ENCODE data around the gene CNGB1. TPM values are rescaled to one million over a fixed set of nuclear protein-coding genes. Genes with fewer than 3 reads are reported as not detected.
A peak's percentile ranks its signal among the peaks of the same experiment; 100 is the strongest.

Gene CNGB1
- polyA plus RNA-seq, 1 of the 3 experiments (the other 2 are of a cell fraction): 0.05 TPM

DNA sequence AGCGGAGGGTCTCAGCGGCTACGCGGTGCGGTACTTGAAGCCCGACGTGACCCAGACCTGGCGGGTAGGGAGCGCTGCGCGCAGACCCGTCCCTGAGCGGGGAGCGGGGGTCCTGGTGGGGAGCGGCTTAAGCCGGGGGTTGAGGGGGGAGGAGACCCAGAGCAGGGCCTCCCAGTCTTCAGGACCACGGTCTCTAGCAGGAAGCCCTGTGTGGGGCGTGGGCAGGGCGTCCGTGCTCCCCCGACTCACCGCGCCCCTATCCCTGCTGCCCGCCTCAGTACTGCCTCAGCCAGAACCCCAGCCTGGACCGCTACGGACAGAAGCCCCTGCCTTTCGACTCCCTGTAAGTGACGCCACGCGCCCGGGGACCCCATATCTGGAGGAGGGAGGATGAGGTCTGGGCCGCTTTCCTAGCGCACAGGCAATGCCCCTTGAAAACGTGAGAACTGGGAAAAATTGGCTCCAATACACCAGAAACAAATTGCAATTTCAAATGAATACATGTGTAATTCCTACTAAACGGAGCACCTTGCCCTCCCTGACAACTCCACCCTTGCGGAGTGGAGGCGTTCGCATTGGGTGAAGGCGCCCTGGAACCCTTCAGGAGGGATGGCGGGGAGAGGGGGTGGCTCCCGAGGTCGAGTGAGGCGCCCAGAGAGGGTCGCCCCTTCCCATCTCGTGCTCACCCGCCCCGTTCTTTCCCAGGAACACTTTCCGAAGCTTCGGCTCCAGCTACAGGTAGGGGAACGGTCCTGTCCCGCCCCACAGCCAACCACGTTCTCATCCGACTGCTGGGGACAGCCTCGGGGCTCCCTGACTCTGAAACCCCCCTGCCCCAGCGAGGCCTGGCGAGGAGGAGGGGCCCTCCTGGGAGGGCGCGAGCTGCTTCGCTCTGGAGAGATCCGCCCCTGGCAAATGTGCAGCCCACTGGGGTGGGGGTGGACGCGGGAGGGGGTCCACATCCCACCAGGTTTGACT, 14.6 kb upstream of the CNGB1 start:
- POLR2A ChIA-PET: no interaction called here
- Histone ChIP-seq H3K36me3 (replicated peaks in 1 of 2; ENCODE audit: control insufficient read depth in 1 of 2, insufficient read depth in 2 of 2, low read length in 1 of 2) (no peaks in the 10 kb centered on the region), H3K79me2 (ENCODE audit: insufficient read depth) (no peaks in the 10 kb centered on the region), H4K20me1 (ENCODE audit: insufficient read depth) (no peaks in the 10 kb centered on the region), H3K9me2 (no peaks in the 10 kb centered on the region), H3K9ac (peak overlapping the region; percentile 36; the same call in 1 of the 2 replicates), H3K4me1 (ENCODE audit: control insufficient read depth in 1 of 2, insufficient read depth in 2 of 2, low read depth in 1 of 2, low read length in 1 of 2) (peaks cover 0 to 16% of the 10 kb centered on the region in 2 experiments; a peak in 1 of 4 replicates), H3K27ac (ENCODE audit: low read depth in 2 of 2, low read length in 1 of 2) (no peak overlapping the region), H3K4me3 (ENCODE audit: low read depth in 2 of 2, low read length in 1 of 2) (peak overlapping the region; percentile 54 to 64), H2AFZ (ENCODE audit: low read depth) (peak overlapping the region; percentile 85), H3K27me3 (ENCODE audit: insufficient read depth) (no peaks in the 10 kb centered on the region), H3K4me2 (peak overlapping the region; percentile 78), H3F3A (replicated peaks; ENCODE audit: insufficient read depth) (no peaks in the 10 kb centered on the region), H3K9me3 (no peaks in the 10 kb centered on the region)
- 45% methylated on average over 41 of the region's 62 CpGs for WGBS (ENCODE audit: low lambda C conversion rate)
- peak; percentile 90 for DNase-seq
- TF ChIP-seq, protein P1, sequence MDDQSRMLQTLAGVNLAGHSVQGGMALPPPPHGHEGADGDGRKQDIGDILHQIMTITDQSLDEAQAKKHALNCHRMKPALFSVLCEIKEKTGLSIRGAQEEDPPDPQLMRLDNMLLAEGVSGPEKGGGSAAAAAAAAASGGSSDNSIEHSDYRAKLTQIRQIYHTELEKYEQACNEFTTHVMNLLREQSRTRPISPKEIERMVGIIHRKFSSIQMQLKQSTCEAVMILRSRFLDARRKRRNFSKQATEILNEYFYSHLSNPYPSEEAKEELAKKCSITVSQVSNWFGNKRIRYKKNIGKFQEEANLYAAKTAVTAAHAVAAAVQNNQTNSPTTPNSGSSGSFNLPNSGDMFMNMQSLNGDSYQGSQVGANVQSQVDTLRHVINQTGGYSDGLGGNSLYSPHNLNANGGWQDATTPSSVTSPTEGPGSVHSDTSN (IDR thresholded peaks at IDR 0.05): no peak
- TF ChIP-seq RAD21 (IDR thresholded peaks at IDR 0.05; ENCODE audit: low read length): no peak
- CTCF ChIA-PET: interaction anchor here (0.7 kb wide), 1 partner anchor 15 kb away, joined by 4 read pairs; no protein-coding TSS in a partner anchor

DNA sequence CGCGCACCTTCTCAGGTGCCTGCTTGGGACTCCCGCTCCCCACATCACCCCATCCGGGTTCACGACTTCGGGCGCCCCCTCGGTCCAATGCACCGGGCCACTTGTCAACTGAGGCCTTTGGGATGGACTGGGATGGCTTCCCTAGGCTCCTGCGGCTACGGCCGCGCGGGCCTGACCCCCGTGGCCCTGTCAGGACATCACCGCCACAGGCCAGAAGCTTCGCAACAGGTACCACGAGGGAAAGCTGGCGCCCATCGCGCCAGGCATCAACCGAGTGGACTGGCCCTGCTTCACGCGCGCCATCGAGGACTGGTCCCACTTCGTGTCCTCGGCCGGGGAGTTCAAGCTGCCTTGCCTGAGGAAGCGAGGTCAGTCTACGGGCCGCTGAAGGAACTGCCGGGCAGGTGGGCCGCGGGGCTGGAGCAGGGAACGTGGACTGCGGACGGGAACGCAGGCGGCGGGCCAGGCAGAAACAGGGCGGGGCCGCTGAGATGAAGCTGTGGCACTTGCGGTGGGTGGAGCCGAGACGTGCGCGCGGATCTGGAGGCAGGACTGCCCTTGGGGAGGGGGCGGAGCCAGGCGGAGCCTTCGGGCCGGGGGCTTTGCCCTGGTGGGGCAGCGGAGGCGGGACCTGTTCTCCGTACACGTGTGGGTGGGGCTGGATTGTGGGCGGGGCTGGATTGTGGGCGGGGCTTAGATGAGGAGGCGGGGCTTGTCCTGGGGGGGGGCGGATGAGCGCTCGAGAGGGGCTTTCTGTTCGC, 13.7 kb upstream of the CNGB1 start:
- Histone ChIP-seq H3K9ac (peak overlapping the region; percentile 36; the same call in 1 of the 2 replicates), H3K4me2 (peak overlapping the region; percentile 78), H3F3A (replicated peaks; ENCODE audit: insufficient read depth) (no peaks in the 10 kb centered on the region), H3K4me1 (ENCODE audit: control insufficient read depth in 1 of 2, insufficient read depth in 2 of 2, low read depth in 1 of 2, low read length in 1 of 2) (peaks cover 0 to 16% of the 10 kb centered on the region in 2 experiments; a peak in 1 of 4 replicates), H3K9me3 (no peaks in the 10 kb centered on the region), H3K27ac (ENCODE audit: low read depth in 2 of 2, low read length in 1 of 2) (no peak overlapping the region), H2AFZ (ENCODE audit: low read depth) (peak overlapping the region; percentile 85; the same call in 1 of the 2 replicates), H3K79me2 (ENCODE audit: insufficient read depth) (no peaks in the 10 kb centered on the region), H3K9me2 (no peaks in the 10 kb centered on the region), H3K27me3 (ENCODE audit: insufficient read depth) (no peaks in the 10 kb centered on the region), H3K36me3 (replicated peaks in 1 of 2; ENCODE audit: control insufficient read depth in 1 of 2, insufficient read depth in 2 of 2, low read length in 1 of 2) (no peaks in the 10 kb centered on the region), H3K4me3 (ENCODE audit: low read depth in 2 of 2, low read length in 1 of 2) (peak overlapping the region; percentile 54 to 64), H4K20me1 (ENCODE audit: insufficient read depth) (no peaks in the 10 kb centered on the region)
- POLR2A ChIA-PET: no interaction called here
- CTCF ChIA-PET: interaction anchor here (0.7 to 1.4 kb wide), 3 partner anchors 15 to 409 kb away, joined by 3 to 4 read pairs (median 3); no protein-coding TSS in a partner anchor
- TF ChIP-seq RAD21 (IDR thresholded peaks at IDR 0.05; ENCODE audit: low read length) (no peak), FOXJ3 (CRISPR knock-in tag; IDR thresholded peaks at IDR 0.05) (no peak), ELF1 (IDR thresholded peaks at IDR 0.05) (no peak), NRF1 (IDR thresholded peaks at IDR 0.05; ENCODE audit: low read depth, low read length) (no peak)
- TF ChIP-seq, protein P2, sequence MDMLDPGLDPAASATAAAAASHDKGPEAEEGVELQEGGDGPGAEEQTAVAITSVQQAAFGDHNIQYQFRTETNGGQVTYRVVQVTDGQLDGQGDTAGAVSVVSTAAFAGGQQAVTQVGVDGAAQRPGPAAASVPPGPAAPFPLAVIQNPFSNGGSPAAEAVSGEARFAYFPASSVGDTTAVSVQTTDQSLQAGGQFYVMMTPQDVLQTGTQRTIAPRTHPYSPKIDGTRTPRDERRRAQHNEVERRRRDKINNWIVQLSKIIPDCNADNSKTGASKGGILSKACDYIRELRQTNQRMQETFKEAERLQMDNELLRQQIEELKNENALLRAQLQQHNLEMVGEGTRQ (IDR thresholded peaks at IDR 0.05; ENCODE audit: borderline replicate concordance, low read depth, low read length): no peak
- WGBS (ENCODE audit: low lambda C conversion rate): 44% methylated on average over 31 of the region's 64 CpGs
- peak; percentile 96 for DNase-seq

All from SK-N-SH (cell line).